HepG2 (cell line): ENCODE measurements around the gene GATAD2B. TPM values are rescaled to one million over a fixed set of nuclear protein-coding genes. Genes with fewer than 3 reads are reported as not detected.

Experiments
- ASH2L ChIP-seq: fragments of 300-600, 200-600 bp; sonication (generic); IDR thresholded peaks from 2 replicates; pipeline ENCODE4 v1.7.0; 2017; ENCODE audit warnings: low read depth, mild to moderate bottlenecking, moderate library complexity, mixed read lengths, low read length; ENCODE audit not compliant: insufficient read length
- BATF2 ChIP-seq: sonication (generic); formaldehyde crosslinking; IDR thresholded peaks from 2 replicates; pipeline ENCODE4 v1.8.0; 2022; ENCODE audit warnings: mild to moderate bottlenecking, missing genetic modification reagents, moderate library complexity
- CREM ChIP-seq, 2 experiments: sonication (generic) in 1 of 2; formaldehyde crosslinking in 1 of 2; IDR thresholded peaks; 2 replicates each; pipeline versions ENCODE4 v1.4.0 to v1.6.1; 2016 to 2020; ENCODE audit warnings: antibody characterized with exemption in 1 of 2, mild to moderate bottlenecking in 1 of 2, missing genetic modification reagents in 1 of 2
- FOXK1 ChIP-seq: sonication (generic); formaldehyde crosslinking; IDR thresholded peaks from 2 replicates; pipeline ENCODE4 v1.4.0; 2020; ENCODE audit warnings: low read depth, missing genetic modification reagents, borderline replicate concordance
- GMEB1 ChIP-seq: sonication (generic); formaldehyde crosslinking; IDR thresholded peaks from 2 replicates; pipeline ENCODE4 v1.5.1; 2020; ENCODE audit warnings: missing genetic modification reagents, mild to moderate bottlenecking, borderline replicate concordance
- JUNB ChIP-seq: sonication (generic); formaldehyde crosslinking; IDR thresholded peaks from 2 replicates; pipeline ENCODE4 v1.8.0; 2022; ENCODE audit warnings: missing genetic modification reagents, mild to moderate bottlenecking, borderline replicate concordance
- KLF15 ChIP-seq: sonication (generic); formaldehyde crosslinking; IDR thresholded peaks from 2 replicates; pipeline ENCODE4 v1.8.1; 2023; ENCODE audit warnings: borderline replicate concordance, mild to moderate bottlenecking, inconsistent platforms, missing genetic modification reagents, mixed read lengths
- MAFK ChIP-seq, 2 experiments: IDR thresholded peaks in 1 of 2; conservative IDR thresholded peaks in 1 of 2; 2 replicates each; pipeline ENCODE4 v1.6.1; 2011; ENCODE audit warnings: improper control_type of control experiment in 2 of 2, low read length in 2 of 2
- MED13 ChIP-seq: sonication (generic); formaldehyde crosslinking; IDR thresholded peaks from 2 replicates; pipeline ENCODE4 v1.5.0; 2020; ENCODE audit warnings: missing genetic modification reagents
- MIER2 ChIP-seq: IDR thresholded peaks from 2 replicates; pipeline ENCODE4 v1.6.1; 2016; ENCODE audit warnings: missing biosample characterization, missing genetic modification reagents
- NAIF1 ChIP-seq: sonication (generic); formaldehyde crosslinking; IDR thresholded peaks from 2 replicates; pipeline ENCODE4 v1.5.0; 2020; ENCODE audit warnings: mild to moderate bottlenecking, missing genetic modification reagents, borderline replicate concordance
- PCBP1 ChIP-seq: fragments of 200-400 bp; formaldehyde crosslinking; IDR thresholded peaks from 2 replicates; pipeline ENCODE4 v1.6.1; 2017; ENCODE audit warnings: mild to moderate bottlenecking, low read depth, low read length, borderline replicate concordance
- PHF20 ChIP-seq: sonication (generic); formaldehyde crosslinking; IDR thresholded peaks from 2 replicates; pipeline ENCODE4 v1.5.0; 2020; ENCODE audit warnings: mild to moderate bottlenecking, missing genetic modification reagents
- RBAK ChIP-seq: sonication (generic); formaldehyde crosslinking; IDR thresholded peaks from 2 replicates; pipeline ENCODE4 v1.5.1; 2020; ENCODE audit warnings: mild to moderate bottlenecking, missing genetic modification reagents
- RBFOX2 ChIP-seq: fragments of 200-400 bp; formaldehyde crosslinking; IDR thresholded peaks from 2 replicates; pipeline ENCODE4 v1.6.1; 2017; ENCODE audit warnings: low read depth, mild to moderate bottlenecking, low read length
- SMAD9 ChIP-seq: sonication (generic); formaldehyde crosslinking; IDR thresholded peaks from 2 replicates; pipeline ENCODE4 v1.5.1; 2020; ENCODE audit warnings: mild to moderate bottlenecking, missing genetic modification reagents
- SMARCE1 ChIP-seq: fragments of 450-650 bp; IDR thresholded peaks from 2 replicates; pipeline ENCODE4 v1.6.1; 2017; ENCODE audit warnings: borderline replicate concordance
- SRY ChIP-seq: sonication (generic); formaldehyde crosslinking; IDR thresholded peaks from 2 replicates; pipeline ENCODE4 v1.8.0; 2022; ENCODE audit warnings: mild to moderate bottlenecking, missing genetic modification reagents
- ZKSCAN1 ChIP-seq: fragments of 150-350 bp; IDR thresholded peaks from 2 replicates; pipeline ENCODE4 v1.6.1; 2014; ENCODE audit warnings: low read length
- ZKSCAN8 ChIP-seq: IDR thresholded peaks from 2 replicates; pipeline ENCODE4 v1.6.1; 2016; ENCODE audit warnings: borderline replicate concordance, missing genetic modification reagents, missing compliant biosample characterization
- ZMYM4 ChIP-seq: sonication (generic); formaldehyde crosslinking; IDR thresholded peaks from 2 replicates; pipeline ENCODE4 v1.8.1; 2023; ENCODE audit warnings: mild to moderate bottlenecking, missing genetic modification reagents
- ZNF10 ChIP-seq: sonication (generic); formaldehyde crosslinking; IDR thresholded peaks from 2 replicates; pipeline ENCODE4 v1.4.0; 2020; ENCODE audit warnings: mild to moderate bottlenecking, low read depth, missing genetic modification reagents, borderline replicate concordance
- ZNF225 ChIP-seq: sonication (generic); formaldehyde crosslinking; IDR thresholded peaks from 2 replicates; pipeline ENCODE4 v1.4.0; 2020; ENCODE audit warnings: mild to moderate bottlenecking, missing genetic modification reagents
- ZNF484 ChIP-seq: sonication (generic); formaldehyde crosslinking; IDR thresholded peaks from 2 replicates; pipeline ENCODE4 v1.5.1; 2020; ENCODE audit warnings: mild to moderate bottlenecking, low read depth, missing genetic modification reagents, borderline replicate concordance
- ZNF496 ChIP-seq: sonication (generic); formaldehyde crosslinking; IDR thresholded peaks from 2 replicates; pipeline ENCODE4 v1.8.1; 2023; ENCODE audit warnings: mild to moderate bottlenecking, moderate library complexity, missing genetic modification reagents; ENCODE audit not compliant: insufficient replicate concordance
- ZNF552 ChIP-seq: sonication (generic); formaldehyde crosslinking; IDR thresholded peaks from 2 replicates; pipeline ENCODE4 v1.9.0; 2022; ENCODE audit warnings: missing genetic modification reagents, mild to moderate bottlenecking, borderline replicate concordance
- ZNF790 ChIP-seq: sonication (generic); formaldehyde crosslinking; IDR thresholded peaks from 2 replicates; pipeline ENCODE4 v1.8.0; 2022; ENCODE audit warnings: missing genetic modification reagents, mild to moderate bottlenecking, borderline replicate concordance
- ZNF841 ChIP-seq: sonication (generic); formaldehyde crosslinking; IDR thresholded peaks from 2 replicates; pipeline ENCODE4 v1.8.1; 2023; ENCODE audit warnings: missing genetic modification reagents, borderline replicate concordance
- polyA plus RNA-seq, 8 experiments: library from polyadenylated mRNA; depleted of rRNA in 3 of 8; stranded (reverse) in 7 of 8; unstranded in 1 of 8; fragments of >200 nt; fragmentation: Illumina TruSeq in 4 of 8; extraction: Trizol in 4 of 8; gene quantifications; 2 replicates each; pipeline versions ENCODE4 v1.2.1 to v1.2.3, GENCODE V29; 2011 to 2016; ENCODE audit warnings: low read depth in 4 of 8, missing spikeins in 1 of 8, mixed read lengths in 1 of 8; ENCODE audit not compliant: insufficient read depth in 1 of 8
- total RNA-seq, 5 experiments: library from RNA; depleted of rRNA; stranded (reverse); fragments of >200 nt; fragmentation: Illumina TruSeq; extraction: Trizol; gene quantifications; 2 replicates each; pipeline ENCODE4 v1.2.3, GENCODE V29; 2016; ENCODE audit warnings: low read depth in 1 of 5

The GATAD2B gene
- total and polyA plus RNA-seq, 2 of the 13 experiments (the other 11 are each of a cell fraction or from before 2014, with no cell fraction given), result 3.2 to 5.2 TPM

- TF ChIP-seq ZNF225 (CRISPR knock-in tag) (no peak), NAIF1 (CRISPR knock-in tag) (peak; percentile 95; the same call in 1 of the 2 replicates), MAFK (conservative IDR thresholded peaks at IDR 0.05 in 1 of 2, IDR thresholded peaks at IDR 0.05 in 1 of 2; ENCODE audit: low read length in 2 of 2) (no peak), ZMYM4 (peak; percentile 20; the same call in 1 of the 2 replicates), SRY (peak; percentile 85; the same call in 1 of the 2 replicates), CREM (IDR thresholded peaks at IDR 0.05) (peak; percentile 50; the same call in 1 of the 2 replicates), CREM (CRISPR knock-in tag; IDR thresholded peaks at IDR 0.05) (no peak), ZNF496 (CRISPR knock-in tag) (no peak), FOXK1 (CRISPR knock-in tag) (peak; percentile 72), MED13 (no peak), GMEB1 (CRISPR knock-in tag) (peak; percentile 56; the same call in 1 of the 2 replicates), BATF2 (CRISPR knock-in tag) (no peak; the same call in 1 of the 2 replicates), ZKSCAN1 (no peak), ZNF552 (no peak), MIER2 (CRISPR knock-in tag) (0 out of 2 replicates have a peak, but pooled peaks have one; percentile 31), ZKSCAN8 (0 out of 2 replicates have a peak, but pooled peaks have one; percentile 27), JUNB (CRISPR knock-in tag) (no peak), ZNF790 (CRISPR knock-in tag) (no peak), ZNF484 (CRISPR knock-in tag) (no peak), KLF15 (CRISPR knock-in tag) (no peak), RBAK (no peak), ZNF841 (CRISPR knock-in tag) (0 out of 2 replicates have a peak, but pooled peaks have one; percentile 60), SMARCE1 (no peak), ZNF10 (CRISPR knock-in tag) (no peak), RBFOX2 (peak; percentile 93), PHF20 (peak; percentile 81), SMAD9 (CRISPR knock-in tag) (0 out of 2 replicates have a peak, but pooled peaks have one; percentile 53), ASH2L (peak; percentile 81), PCBP1 (0 out of 2 replicates have a peak, but pooled peaks have one; percentile 64)
Observed at GRCh38 chr1:153967107-153967999, 44.6 kb upstream of the GATAD2B start, which contains the start of gene CREB3L4 (continued).
